Omental fat pad (tissue), 4 donors: ENCODE measurements around the gene MTG1. TPM values are rescaled to one million over a fixed set of nuclear protein-coding genes. Genes with fewer than 3 reads are reported as not detected.
"Not testable (repeated sequence)": the region's sequence is repeated elsewhere in the genome, so short reads cannot be mapped to it uniquely, and the experiment has no call there.

Experiments
- ATAC-seq: fragments of 150-250 bp; one replicate; pipeline ENCODE4 v1.9.1; 2016; ENCODE audit warnings: mild to moderate bottlenecking, moderate library complexity; ENCODE audit not compliant: low FRiP score
- DNase-seq: peaks from one replicate; pipeline ENCODE4 v3.0.0-alpha.2; 2019; ENCODE audit warnings: low spot score
- total RNA-seq, 4 donors: library from RNA; depleted of rRNA; stranded (reverse); fragments of >200 nt; gene quantifications; one replicate each; pipeline ENCODE4 v1.1.0, GENCODE V29; 2016
- TF ChIP-seq, protein P1 (sequence below), 3 donors: fragments of 450-650 bp; IDR thresholded peaks; one replicate each; pipeline ENCODE4 v1.5.1; 2016 to 2017; ENCODE audit warnings: antibody characterized with exemption in 3 of 3, mild to moderate bottlenecking in 3 of 3, moderate library complexity in 2 of 3

MTG1 gene
- total RNA-seq, 4 donors from 2014 or later = 14.6 to 30.9 (median 21.3) TPM

DNA sequence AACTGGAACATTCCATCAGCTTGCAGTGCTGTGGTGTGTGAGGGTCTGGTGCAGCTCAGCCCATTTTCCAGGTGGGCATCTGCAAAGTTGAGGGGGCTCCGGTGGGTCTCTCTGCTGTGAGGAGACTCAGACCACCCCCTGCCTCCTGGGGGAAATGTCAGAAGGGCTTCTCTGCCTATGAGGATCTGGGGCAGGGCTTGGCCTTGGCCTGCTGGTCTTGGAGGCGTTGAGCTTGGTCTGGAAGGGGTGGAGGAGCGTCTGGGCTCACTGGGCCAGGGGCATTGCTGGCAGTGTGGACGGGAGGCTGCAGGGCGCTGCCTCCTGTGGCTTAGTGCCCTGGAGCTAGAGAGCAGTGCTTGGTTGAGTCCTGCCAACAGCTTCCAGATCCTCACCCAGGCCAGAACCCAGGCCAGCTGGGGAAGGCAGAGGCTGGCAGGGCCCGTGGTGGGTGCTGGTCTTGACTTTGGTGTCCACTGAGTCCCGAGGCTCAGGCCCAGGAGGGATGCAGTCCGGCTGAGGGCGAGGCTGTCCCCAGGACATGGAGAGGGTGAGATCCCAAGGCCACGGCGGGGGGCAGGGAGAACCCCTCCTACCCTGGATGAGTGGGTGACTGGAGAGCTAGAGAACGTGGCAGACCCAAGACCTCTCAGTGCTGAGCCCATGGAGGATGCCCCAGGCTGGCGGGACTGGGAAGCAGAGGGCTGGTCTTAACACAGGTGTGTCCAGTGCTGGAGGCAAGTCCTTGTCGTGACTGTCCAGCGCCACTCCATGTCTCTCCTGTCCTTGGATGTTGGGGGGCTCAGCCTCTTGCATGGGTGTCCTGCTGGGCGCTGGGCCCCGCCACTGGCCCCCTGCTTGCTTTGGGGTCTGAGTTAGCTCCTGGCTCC is 27.6 kb downstream of the MTG1 start:
- TF ChIP-seq, protein P1, sequence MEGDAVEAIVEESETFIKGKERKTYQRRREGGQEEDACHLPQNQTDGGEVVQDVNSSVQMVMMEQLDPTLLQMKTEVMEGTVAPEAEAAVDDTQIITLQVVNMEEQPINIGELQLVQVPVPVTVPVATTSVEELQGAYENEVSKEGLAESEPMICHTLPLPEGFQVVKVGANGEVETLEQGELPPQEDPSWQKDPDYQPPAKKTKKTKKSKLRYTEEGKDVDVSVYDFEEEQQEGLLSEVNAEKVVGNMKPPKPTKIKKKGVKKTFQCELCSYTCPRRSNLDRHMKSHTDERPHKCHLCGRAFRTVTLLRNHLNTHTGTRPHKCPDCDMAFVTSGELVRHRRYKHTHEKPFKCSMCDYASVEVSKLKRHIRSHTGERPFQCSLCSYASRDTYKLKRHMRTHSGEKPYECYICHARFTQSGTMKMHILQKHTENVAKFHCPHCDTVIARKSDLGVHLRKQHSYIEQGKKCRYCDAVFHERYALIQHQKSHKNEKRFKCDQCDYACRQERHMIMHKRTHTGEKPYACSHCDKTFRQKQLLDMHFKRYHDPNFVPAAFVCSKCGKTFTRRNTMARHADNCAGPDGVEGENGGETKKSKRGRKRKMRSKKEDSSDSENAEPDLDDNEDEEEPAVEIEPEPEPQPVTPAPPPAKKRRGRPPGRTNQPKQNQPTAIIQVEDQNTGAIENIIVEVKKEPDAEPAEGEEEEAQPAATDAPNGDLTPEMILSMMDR (IDR thresholded peaks at IDR 0.05) = no peak
- DNase-seq (no peak), ATAC-seq (no peak)

- DNase-seq (no peak), ATAC-seq (no peak)
- TF ChIP-seq, protein P1 (IDR thresholded peaks at IDR 0.05) = no peak
These were observed 28.4 kb downstream of the MTG1 start for GRCh38 chr10:133422223-133422806.

DNA sequence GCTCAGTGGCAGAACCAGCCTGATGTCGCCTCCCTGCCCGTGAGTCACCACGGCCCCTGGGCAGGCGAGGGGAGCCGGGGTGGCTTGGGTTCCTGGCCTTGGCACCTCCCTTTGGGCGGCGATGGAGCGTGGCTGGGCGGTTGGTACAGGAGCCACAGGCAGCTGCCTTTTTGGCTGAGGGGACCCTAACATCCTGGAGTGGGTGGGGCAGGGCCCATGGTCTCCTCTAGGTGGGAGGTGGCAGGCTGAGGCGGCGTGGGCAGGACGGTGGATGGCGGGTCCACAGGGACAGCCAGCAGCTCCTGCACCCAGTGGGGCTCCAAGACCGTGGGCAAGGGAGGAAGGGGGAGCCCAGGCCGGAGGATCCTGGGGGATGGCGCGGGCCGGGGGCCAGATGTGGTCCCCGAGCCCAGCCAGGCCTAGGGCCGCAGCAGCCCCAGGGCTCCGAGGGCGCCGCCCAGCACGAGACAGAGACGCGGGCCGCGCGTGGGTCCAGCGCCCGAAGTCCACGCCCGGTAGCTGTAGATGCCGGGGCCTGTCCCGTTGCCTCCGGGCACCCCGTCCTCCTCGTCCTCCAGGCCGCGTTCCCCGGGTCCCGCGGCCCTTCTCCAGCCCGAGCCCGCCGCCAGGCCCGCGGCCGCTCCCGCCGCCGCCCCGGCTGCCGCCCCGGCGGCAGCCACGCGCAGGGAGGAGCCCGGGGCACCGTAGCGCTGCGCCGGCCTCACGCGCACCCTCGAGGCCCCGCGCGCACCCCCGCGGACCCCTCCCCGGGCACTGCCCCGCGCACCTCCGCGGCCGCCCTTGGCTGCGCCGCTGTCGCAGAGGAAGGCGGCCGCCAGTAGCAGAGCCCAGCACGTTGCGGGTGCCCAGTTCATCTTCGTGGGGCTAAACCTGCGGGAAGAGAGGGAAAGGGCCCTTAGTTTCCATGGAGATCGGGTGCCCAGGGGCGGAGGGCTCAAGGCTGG is 29.1 kb downstream of the MTG1 start:
- ATAC-seq = no peak
- TF ChIP-seq, protein P1 (IDR thresholded peaks at IDR 0.05) = no peak
- DNase-seq = no peak

DNA sequence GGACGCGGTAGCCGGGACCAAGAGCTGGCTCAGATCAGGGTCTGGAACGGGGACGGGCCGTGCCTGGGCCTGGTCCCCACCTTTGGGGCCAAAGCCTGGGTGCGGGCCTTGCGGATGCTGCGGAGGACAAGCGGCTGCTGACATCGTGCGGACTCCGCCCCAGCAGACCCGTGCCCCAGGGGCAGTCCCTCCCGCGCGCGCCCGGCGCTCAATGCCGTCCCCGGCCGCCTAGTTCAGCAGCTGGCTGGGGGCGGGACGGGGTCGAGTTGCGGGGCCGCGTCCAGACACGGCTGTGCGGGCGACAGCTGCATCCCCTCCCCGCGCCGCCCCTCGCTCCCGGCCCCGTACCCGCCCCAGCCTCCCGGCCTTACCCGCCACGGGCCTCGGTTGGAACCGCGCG is 30.1 kb downstream of the MTG1 start:
- not testable (repeated sequence) for DNase-seq, ATAC-seq

DNA sequence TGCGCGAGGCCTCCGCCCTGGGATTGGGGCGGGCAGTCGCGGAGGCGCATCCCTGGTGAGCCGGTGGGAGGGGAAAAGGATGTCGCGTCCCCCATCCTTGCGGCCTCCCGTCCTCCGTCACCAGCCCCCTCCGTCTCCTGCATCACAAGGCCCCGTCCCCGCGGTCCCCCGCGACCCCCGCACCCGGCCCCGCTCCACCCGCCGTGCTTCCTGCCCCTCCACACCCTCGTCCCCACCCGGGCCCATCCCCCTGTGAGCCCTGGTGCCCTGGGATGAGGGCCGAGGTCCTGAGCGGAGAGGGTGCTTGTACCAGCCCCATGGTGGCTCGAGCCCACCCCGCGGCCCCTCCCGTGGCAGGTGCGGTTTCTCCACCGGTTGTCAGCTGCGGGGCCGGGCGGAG is 30.6 kb downstream of the MTG1 start, which contains the start of gene SPRN:
SPRN (minus strand) TSS at position 25 of the 400 bp plus-strand sequence. CDS start 944 bp downstream, outside the sequence.
- not testable (repeated sequence) for DNase-seq, ATAC-seq

DNA sequence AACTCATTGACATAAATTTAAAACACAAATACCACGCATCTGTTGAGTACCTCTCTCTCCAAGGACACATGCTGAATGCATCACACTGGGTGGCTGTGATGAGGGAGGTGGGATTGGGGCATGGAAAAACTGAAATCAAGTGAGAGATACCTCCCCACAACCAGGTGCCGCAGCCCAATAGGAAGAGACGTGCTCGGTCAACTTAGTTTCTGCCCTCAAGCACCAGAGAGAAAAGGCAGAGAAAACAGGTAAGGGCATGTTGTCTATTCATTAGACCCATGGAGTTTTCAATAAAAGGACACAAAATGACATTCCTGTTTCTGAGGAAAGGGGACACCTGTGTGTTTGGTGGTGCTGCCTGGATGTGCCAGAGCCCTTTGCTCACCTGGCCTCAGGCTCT is 35.6 kb downstream of the MTG1 start:
- DNase-seq, ATAC-seq: not testable (repeated sequence)

GRCh38 chr10:133431888-133432613 is 38.1 kb downstream of the MTG1 start:
- ATAC-seq = peak; percentile 21
- not testable (repeated sequence) for DNase-seq

- peak; percentile 45 for ATAC-seq
- DNase-seq = not testable (repeated sequence)
These were observed 38.8 kb downstream of the MTG1 start for GRCh38 chr10:133432789-133433188.

DNA sequence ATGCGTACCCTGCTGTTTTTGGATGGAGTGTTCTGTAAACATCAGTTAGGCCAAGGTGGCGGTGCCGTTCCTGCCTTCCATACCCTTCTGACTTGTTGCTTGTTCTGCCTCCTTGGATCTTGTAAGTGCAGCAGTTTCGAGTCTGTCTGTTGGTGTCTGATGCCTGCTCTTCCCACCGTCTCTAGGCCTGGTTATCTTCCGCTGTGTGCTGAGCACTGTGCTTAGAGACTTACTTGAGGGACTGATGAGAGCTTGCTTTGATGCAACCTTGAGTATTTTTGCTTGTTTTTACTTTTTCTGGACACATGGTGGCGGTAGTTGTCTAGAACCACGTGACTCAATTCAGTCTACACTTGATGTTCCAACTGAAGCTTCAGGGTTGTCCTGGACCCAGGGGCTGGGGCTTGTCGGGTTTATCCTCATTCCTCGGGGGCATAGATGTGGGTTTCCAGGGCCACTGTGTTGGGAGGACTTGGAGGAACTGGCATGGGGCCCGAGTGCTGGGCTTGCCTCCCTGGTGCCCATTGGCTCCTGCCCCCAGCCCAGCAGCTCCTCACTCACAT is 44.8 kb downstream of the MTG1 start:
- DNase-seq (no peak), ATAC-seq (no peak)
- TF ChIP-seq, protein P1 (IDR thresholded peaks at IDR 0.05) = no peak
